DMS79 (cell line): Measurements from ENCODE around the gene ZNF573.

Source experiments
- DNase-seq: peaks from one replicate; lab custom pipeline; 2025; lab: John Stamatoyannopoulos, UW

The ZNF573 gene

GRCh38 chr19:37695144-37695899 lies 84.1 kb downstream of the ZNF573 start:
- DNase-seq, result no peak

DNA sequence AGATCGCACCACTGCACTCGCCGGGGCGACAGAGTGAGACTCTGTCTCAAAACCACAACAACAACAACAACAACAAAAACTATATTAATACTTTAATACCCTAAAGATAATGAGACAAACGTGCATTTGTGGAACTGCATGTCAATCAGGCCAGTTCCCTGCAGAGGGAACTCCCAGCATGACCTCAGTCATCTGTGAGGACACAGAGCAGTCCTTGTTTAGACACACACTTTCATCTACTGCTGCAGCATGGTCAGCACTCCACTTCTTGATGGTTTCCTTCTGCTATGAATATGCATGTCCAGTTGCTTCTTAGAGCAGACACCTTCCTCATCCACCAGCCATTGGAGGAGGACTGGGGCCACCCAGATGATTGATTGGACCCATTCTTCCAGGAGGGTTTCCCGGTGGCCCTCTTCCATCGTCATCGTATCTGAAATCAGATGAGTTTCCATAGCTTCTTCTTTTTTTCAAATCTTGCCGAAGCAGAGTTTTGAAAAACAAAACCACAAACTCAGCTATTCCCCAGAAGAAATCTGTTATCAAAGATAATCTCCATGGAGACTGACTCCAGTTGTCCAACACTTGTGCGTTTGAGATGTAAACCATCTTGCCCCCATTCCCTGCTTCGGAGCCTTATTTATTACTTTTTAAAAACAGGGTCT lies 86.3 kb downstream of the ZNF573 start:
- no peak for DNase-seq

- DNase-seq, result peak; percentile 64
Observed at GRCh38 chr19:37691881-37692504, 87.4 kb downstream of the ZNF573 start.
